Upper lobe of left lung (tissue), 4 donors: ENCODE measurements around the gene PDE4D.

Source experiments
- EP300 ChIP-seq, 4 donors: sonication (generic); formaldehyde crosslinking; IDR thresholded peaks; one replicate each; pipeline ENCODE4 v1.5.1; 2017; ENCODE audit warnings: antibody characterized with exemption in 4 of 4, control low read depth in 2 of 4
- POLR2AphosphoS5 ChIP-seq, 2 donors: sonication (generic); formaldehyde crosslinking; IDR thresholded peaks; one replicate each; pipeline ENCODE4 v1.5.1; 2017; ENCODE audit warnings: antibody characterized with exemption in 2 of 2
- TF ChIP-seq, protein P1 (sequence below), 6 experiments: fragments of 450-650 bp in 4 of 6; fragments of 200-600 bp in 2 of 6; sonication (generic) in 2 of 6; IDR thresholded peaks; one replicate each; pipeline ENCODE4 v1.5.1; 2016 to 2019; ENCODE audit warnings: antibody characterized with exemption in 6 of 6

- TF ChIP-seq, protein P1, sequence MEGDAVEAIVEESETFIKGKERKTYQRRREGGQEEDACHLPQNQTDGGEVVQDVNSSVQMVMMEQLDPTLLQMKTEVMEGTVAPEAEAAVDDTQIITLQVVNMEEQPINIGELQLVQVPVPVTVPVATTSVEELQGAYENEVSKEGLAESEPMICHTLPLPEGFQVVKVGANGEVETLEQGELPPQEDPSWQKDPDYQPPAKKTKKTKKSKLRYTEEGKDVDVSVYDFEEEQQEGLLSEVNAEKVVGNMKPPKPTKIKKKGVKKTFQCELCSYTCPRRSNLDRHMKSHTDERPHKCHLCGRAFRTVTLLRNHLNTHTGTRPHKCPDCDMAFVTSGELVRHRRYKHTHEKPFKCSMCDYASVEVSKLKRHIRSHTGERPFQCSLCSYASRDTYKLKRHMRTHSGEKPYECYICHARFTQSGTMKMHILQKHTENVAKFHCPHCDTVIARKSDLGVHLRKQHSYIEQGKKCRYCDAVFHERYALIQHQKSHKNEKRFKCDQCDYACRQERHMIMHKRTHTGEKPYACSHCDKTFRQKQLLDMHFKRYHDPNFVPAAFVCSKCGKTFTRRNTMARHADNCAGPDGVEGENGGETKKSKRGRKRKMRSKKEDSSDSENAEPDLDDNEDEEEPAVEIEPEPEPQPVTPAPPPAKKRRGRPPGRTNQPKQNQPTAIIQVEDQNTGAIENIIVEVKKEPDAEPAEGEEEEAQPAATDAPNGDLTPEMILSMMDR (IDR thresholded peaks at IDR 0.05): no peak
- no peak for TF ChIP-seq EP300 (IDR thresholded peaks at IDR 0.05)
- TF ChIP-seq POLR2AphosphoS5 (IDR thresholded peaks at IDR 0.05): no peak
Measured at GRCh38 chr5:59709846-59710245, 183.7 kb downstream of the PDE4D start.
